ENCODE results near the gene SF3A1.

Gene SF3A1

GRCh38 chr22:30354644-30355043, 2.0 kb downstream of the SF3A1 start:
- DNase-seq (ENCODE audit: low read depth) = no peak
- no peak overlapping the region for H3K4me3 ChIP-seq (ENCODE audit: low read depth, low read length)
- TF ChIP-seq CTCF (IDR thresholded peaks at IDR 0.05; ENCODE audit: low read depth, low read length, missing control alignments) = no peak
- in situ Hi-C loops (cut with HindIII; ENCODE audit: low sequenced_read_pairs) = no loop called here

GRCh38 chr22:30351226-30351625, 5.5 kb downstream of the SF3A1 start:
- H3K4me3 ChIP-seq (ENCODE audit: low read depth, low read length) = no peak overlapping the region
- in situ Hi-C loops (cut with HindIII; ENCODE audit: low sequenced_read_pairs) = no loop called here
- no peak for DNase-seq (ENCODE audit: low read depth)
- no peak for TF ChIP-seq CTCF (IDR thresholded peaks at IDR 0.05; ENCODE audit: low read depth, low read length, missing control alignments)

GRCh38 chr22:30348809-30349208, 7.9 kb downstream of the SF3A1 start:
- no peak for DNase-seq (ENCODE audit: low read depth)
- H3K4me3 ChIP-seq (ENCODE audit: low read depth, low read length) = no peak overlapping the region
- no peak for TF ChIP-seq CTCF (IDR thresholded peaks at IDR 0.05; ENCODE audit: low read depth, low read length, missing control alignments)
- in situ Hi-C loops (cut with HindIII; ENCODE audit: low sequenced_read_pairs) = no loop called here

- no peak for DNase-seq (ENCODE audit: low read depth)
- H3K4me3 ChIP-seq (ENCODE audit: low read depth, low read length) = no peak overlapping the region
- TF ChIP-seq CTCF (IDR thresholded peaks at IDR 0.05; ENCODE audit: low read depth, low read length, missing control alignments) = no peak
- in situ Hi-C loops (cut with HindIII; ENCODE audit: low sequenced_read_pairs) = no loop called here
These were observed 8.3 kb downstream of the SF3A1 start for GRCh38 chr22:30348404-30348803.

- in situ Hi-C loops (cut with HindIII; ENCODE audit: low sequenced_read_pairs) = no loop called here
- DNase-seq (ENCODE audit: low read depth) = no peak
- no peak overlapping the region for H3K4me3 ChIP-seq (ENCODE audit: low read depth, low read length)
- no peak for TF ChIP-seq CTCF (IDR thresholded peaks at IDR 0.05; ENCODE audit: low read depth, low read length, missing control alignments)
These were observed 9.3 kb downstream of the SF3A1 start for GRCh38 chr22:30347255-30347892.

- in situ Hi-C loops (cut with HindIII; ENCODE audit: low sequenced_read_pairs) = no loop called here
- DNase-seq (ENCODE audit: low read depth) = no peak
- no peak overlapping the region for H3K4me3 ChIP-seq (ENCODE audit: low read depth, low read length)
- TF ChIP-seq CTCF (IDR thresholded peaks at IDR 0.05; ENCODE audit: low read depth, low read length, missing control alignments) = no peak
These were observed 12.1 kb downstream of the SF3A1 start for GRCh38 chr22:30344447-30345200.
